Trophoblast cell (in vitro differentiated cells and primary cell): Measurements from ENCODE around the gene EPOP.

Experiments
- DNase-seq, 2 donors: peaks; one replicate each; pipeline ENCODE4 v3.0.0-alpha.2; 2016
- H2AFZ ChIP-seq: 2 replicates; pipeline ENCODE4 v1.6.1; 2013; ENCODE audit warnings: low read length, moderate library complexity, mild to moderate bottlenecking; ENCODE audit not compliant: insufficient read depth, poor library complexity
- H2AK5ac ChIP-seq: 2 replicates; pipeline ENCODE4 v1.6.1; 2013; ENCODE audit warnings: mild to moderate bottlenecking, low read length
- H2BK120ac ChIP-seq: 2 replicates; pipeline ENCODE4 v1.6.1; 2013; ENCODE audit warnings: low read length, mild to moderate bottlenecking, moderate library complexity; ENCODE audit not compliant: insufficient read depth, poor library complexity
- H2BK12ac ChIP-seq: 2 replicates; pipeline ENCODE4 v1.6.1; 2013; ENCODE audit warnings: mild to moderate bottlenecking, low read length, moderate library complexity
- H2BK5ac ChIP-seq: 2 replicates; pipeline ENCODE4 v1.6.1; 2013; ENCODE audit warnings: low read length, low read depth, moderate library complexity, mild to moderate bottlenecking; ENCODE audit not compliant: poor library complexity
- H3K14ac ChIP-seq: 2 replicates; pipeline ENCODE4 v1.6.1; 2013; ENCODE audit warnings: mild to moderate bottlenecking, low read length
- H3K18ac ChIP-seq: 2 replicates; pipeline ENCODE4 v1.6.1; 2013; ENCODE audit warnings: mild to moderate bottlenecking, low read length
- H3K23ac ChIP-seq: 2 replicates; pipeline ENCODE4 v1.6.1; 2013; ENCODE audit warnings: low read length
- H3K27ac ChIP-seq: 2 replicates; pipeline ENCODE4 v1.5.1; 2013; ENCODE audit warnings: low read depth, mild to moderate bottlenecking, inconsistent platforms, low read length, moderate library complexity
- H3K27me3 ChIP-seq: 2 replicates; pipeline ENCODE4 v1.6.1; 2013; ENCODE audit warnings: inconsistent platforms, mild to moderate bottlenecking, low read length, moderate library complexity; ENCODE audit not compliant: insufficient read depth
- H3K36me3 ChIP-seq, 2 experiments: 1 replicate in 1 of 2; 2 replicates in 1 of 2; pipeline ENCODE4 v1.6.1; 2013; ENCODE audit warnings: low read length in 2 of 2, mild to moderate bottlenecking in 2 of 2, moderate library complexity in 1 of 2; ENCODE audit not compliant: insufficient read depth in 2 of 2, control insufficient read depth in 1 of 2
- H3K4ac ChIP-seq: 2 replicates; pipeline ENCODE4 v1.6.1; 2013; ENCODE audit warnings: low read depth, mild to moderate bottlenecking, low read length, moderate library complexity
- H3K4me1 ChIP-seq, 2 experiments: 1 replicate in 1 of 2; 2 replicates in 1 of 2; pipeline ENCODE4 v1.6.1; 2013; ENCODE audit warnings: low read length in 2 of 2, mild to moderate bottlenecking in 2 of 2, moderate library complexity in 1 of 2; ENCODE audit not compliant: insufficient read depth in 2 of 2, control insufficient read depth in 1 of 2
- H3K4me2 ChIP-seq: 2 replicates; pipeline ENCODE4 v1.6.1; 2013; ENCODE audit warnings: inconsistent platforms, mild to moderate bottlenecking, low read length, moderate library complexity
- H3K4me3 ChIP-seq: 2 replicates; pipeline ENCODE4 v1.5.1; 2013; ENCODE audit warnings: mild to moderate bottlenecking, low read depth, low read length, inconsistent platforms
- H3K79me1 ChIP-seq: one replicate; pipeline ENCODE4 v1.6.1; 2013; ENCODE audit warnings: low read length
- H3K79me2 ChIP-seq: 2 replicates; pipeline ENCODE4 v1.6.1; 2013; ENCODE audit warnings: low read length, mild to moderate bottlenecking; ENCODE audit not compliant: control insufficient read depth, insufficient read depth, poor library complexity
- H3K9ac ChIP-seq: 2 replicates; pipeline ENCODE4 v1.6.1; 2013; ENCODE audit warnings: mild to moderate bottlenecking, low read length
- H3K9me3 ChIP-seq: 2 replicates; pipeline ENCODE4 v1.6.1; 2013; ENCODE audit warnings: low read depth, mild to moderate bottlenecking, control low read depth, inconsistent platforms, low read length; ENCODE audit not compliant: insufficient read depth
- H4K12ac ChIP-seq: 2 replicates; pipeline ENCODE4 v1.6.1; 2013; ENCODE audit warnings: low read depth, mild to moderate bottlenecking, low read length, moderate library complexity
- H4K8ac ChIP-seq: 2 replicates; pipeline ENCODE4 v1.6.1; 2013; ENCODE audit warnings: low read depth, mild to moderate bottlenecking, low read length, moderate library complexity
- H4K91ac ChIP-seq: one replicate; pipeline ENCODE4 v1.6.1; 2013; ENCODE audit warnings: low read depth, mild to moderate bottlenecking, low read length, moderate library complexity
- WGBS: extraction: QIAGEN DNeasy Blood & Tissue Kit; methylation state at CpG from one replicate; pipeline ENCODE4 v1.1.7; 2013; ENCODE audit warnings: missing lambda C conversion rate; ENCODE audit not compliant: insufficient read length, insufficient coverage; ENCODE audit errors: extremely low coverage; 5-methylcytosine and 5-hydroxymethylcytosine counted together

The EPOP gene

DNA sequence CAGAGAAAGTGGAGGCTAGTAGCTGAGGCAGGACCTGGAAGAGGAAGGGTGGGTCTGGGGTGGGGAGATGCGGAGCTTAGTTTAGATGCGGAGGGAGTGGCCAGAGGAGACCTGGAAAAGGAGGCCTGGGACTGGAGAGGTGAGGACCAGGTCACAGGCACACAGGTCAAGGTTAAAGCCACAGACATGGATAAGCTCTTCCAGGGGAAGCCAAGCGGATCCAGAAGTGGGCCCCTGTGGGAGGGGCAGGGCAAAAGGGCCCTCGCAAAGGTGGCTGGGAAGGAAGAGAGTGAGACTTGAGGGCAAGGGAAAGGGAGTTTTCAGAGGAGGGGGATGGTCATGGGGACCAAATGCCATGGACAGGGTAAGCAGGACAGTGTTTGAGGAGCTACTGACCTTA lies 16.4 kb upstream of the EPOP start:
- no peak overlapping the region for H4K8ac ChIP-seq
- H4K12ac ChIP-seq = no peak overlapping the region
- no peak overlapping the region for H3K27ac ChIP-seq
- H3K79me2 ChIP-seq = no peaks in the 10 kb centered on the region
- H3K4me1 ChIP-seq = no peaks in the 10 kb centered on the region
- H3K36me3 ChIP-seq = no peaks in the 10 kb centered on the region
- H4K91ac ChIP-seq = no peak overlapping the region
- H2AK5ac ChIP-seq = no peak overlapping the region
- H3K4ac ChIP-seq = no peak overlapping the region
- no peak overlapping the region for H2BK120ac ChIP-seq
- no peaks in the 10 kb centered on the region for H3K27me3 ChIP-seq
- H3K9ac ChIP-seq = no peak overlapping the region
- H3K14ac ChIP-seq = no peak overlapping the region
- H3K4me2 ChIP-seq = no peak overlapping the region
- H3K4me3 ChIP-seq = no peak overlapping the region
- H2AFZ ChIP-seq = no peak overlapping the region
- WGBS = no CpG with 5 or more reads among the region's 4 CpGs
- H3K9me3 ChIP-seq = no peaks in the 10 kb centered on the region
- DNase-seq = no peak
- H2BK12ac ChIP-seq = no peak overlapping the region
- H3K23ac ChIP-seq = no peak overlapping the region
- H3K79me1 ChIP-seq = no peaks in the 10 kb centered on the region
- no peak overlapping the region for H2BK5ac ChIP-seq
- H3K18ac ChIP-seq = no peak overlapping the region

- no peaks in the 10 kb centered on the region for H3K79me2 ChIP-seq
- no peak overlapping the region for H3K23ac ChIP-seq
- H3K27ac ChIP-seq = no peak overlapping the region
- H4K91ac ChIP-seq = no peak overlapping the region
- H2AFZ ChIP-seq = no peak overlapping the region
- H2AK5ac ChIP-seq = no peak overlapping the region
- H2BK120ac ChIP-seq = no peak overlapping the region
- no peaks in the 10 kb centered on the region for H3K27me3 ChIP-seq
- no peak for DNase-seq
- no peak overlapping the region for H3K4me2 ChIP-seq
- no peaks in the 10 kb centered on the region for H3K36me3 ChIP-seq
- no peak overlapping the region for H3K18ac ChIP-seq
- H2BK12ac ChIP-seq = no peak overlapping the region
- no peak overlapping the region for H3K4ac ChIP-seq
- no peak overlapping the region for H4K12ac ChIP-seq
- no peak overlapping the region for H2BK5ac ChIP-seq
- H3K4me1 ChIP-seq = no peaks in the 10 kb centered on the region
- H3K9ac ChIP-seq = no peak overlapping the region
- WGBS = no CpG with 5 or more reads among the region's 4 CpGs
- H3K14ac ChIP-seq = no peak overlapping the region
- no peaks in the 10 kb centered on the region for H3K9me3 ChIP-seq
- H4K8ac ChIP-seq = no peak overlapping the region
- H3K79me1 ChIP-seq = no peaks in the 10 kb centered on the region
- H3K4me3 ChIP-seq = no peak overlapping the region
Observed at GRCh38 chr17:38690386-38690785, 15.6 kb upstream of the EPOP start.

GRCh38 chr17:38687286-38687685 lies 12.5 kb upstream of the EPOP start:
- H3K4ac ChIP-seq = no peak overlapping the region
- no peak overlapping the region for H2BK5ac ChIP-seq
- H2AK5ac ChIP-seq = no peak overlapping the region

GRCh38 chr17:38685491-38685890 lies 10.7 kb upstream of the EPOP start:
- Histone ChIP-seq H3K4ac (no peak overlapping the region), H4K12ac (no peak overlapping the region), H3K27me3 (no peaks in the 10 kb centered on the region), H3K9me3 (no peaks in the 10 kb centered on the region), H2BK120ac (no peak overlapping the region), H2BK5ac (no peak overlapping the region), H2BK12ac (no peak overlapping the region), H3K14ac (no peak overlapping the region), H3K79me1 (no peaks in the 10 kb centered on the region), H3K23ac (no peak overlapping the region), H2AK5ac (no peak overlapping the region), H3K18ac (no peak overlapping the region), H3K4me1 (no peaks in the 10 kb centered on the region), H3K4me2 (no peak overlapping the region), H3K4me3 (no peak overlapping the region), H3K36me3 (no peaks in the 10 kb centered on the region), H3K27ac (no peak overlapping the region), H4K8ac (no peak overlapping the region), H3K9ac (no peak overlapping the region), H2AFZ (no peak overlapping the region), H4K91ac (no peak overlapping the region), H3K79me2 (no peaks in the 10 kb centered on the region)
- peak in 1 of 2 donors; percentile 3 for DNase-seq
- WGBS = no CpG with 5 or more reads among the region's 12 CpGs

More at GRCh38 chr17:38687286-38687685, 12.5 kb upstream of the EPOP start:
- Histone ChIP-seq H3K9ac (no peak overlapping the region), H3K14ac (no peak overlapping the region), H2AFZ (no peak overlapping the region), H2BK120ac (no peak overlapping the region), H3K4me2 (no peak overlapping the region), H4K12ac (no peak overlapping the region), H4K91ac (no peak overlapping the region), H3K27ac (no peak overlapping the region), H2BK12ac (no peak overlapping the region), H3K79me1 (no peaks in the 10 kb centered on the region), H4K8ac (no peak overlapping the region), H3K4me1 (no peaks in the 10 kb centered on the region), H3K9me3 (no peaks in the 10 kb centered on the region), H3K36me3 (no peaks in the 10 kb centered on the region), H3K79me2 (no peaks in the 10 kb centered on the region), H3K18ac (no peak overlapping the region), H3K27me3 (no peaks in the 10 kb centered on the region), H3K4me3 (no peak overlapping the region), H3K23ac (no peak overlapping the region)
- WGBS = no CpG with 5 or more reads among the region's 5 CpGs
- DNase-seq = no peak
